Measurements from ENCODE around the gene USP21.

Gene USP21

GRCh38 chr1:161158316-161159010 lies 837 bp upstream of the USP21 start:
- Mint-ChIP-seq H3K36me3 (ENCODE audit: low read depth) (peaks cover 48% of the 10 kb centered on the region), H3K4me3 (peak overlapping the region; percentile 85), H3K4me1 (ENCODE audit: low read depth) (peaks cover 60% of the 10 kb centered on the region), H3K27ac (peak overlapping the region; percentile 87), H3K27me3 (no peaks in the 10 kb centered on the region), H3K9me3 (no peaks in the 10 kb centered on the region)

GRCh38 chr1:161159913-161160243 lies 578 bp downstream of the USP21 start:
- H3K27me3 Mint-ChIP-seq, result no peaks in the 10 kb centered on the region
- peaks cover 58% of the 10 kb centered on the region for H3K4me1 Mint-ChIP-seq (ENCODE audit: low read depth)
- peaks cover 58% of the 10 kb centered on the region for H3K36me3 Mint-ChIP-seq (ENCODE audit: low read depth)
- H3K9me3 Mint-ChIP-seq, result no peaks in the 10 kb centered on the region
- H3K4me3 Mint-ChIP-seq, result peak overlapping the region; percentile 85
- peak overlapping the region; percentile 87 for H3K27ac Mint-ChIP-seq

GRCh38 chr1:161160671-161161145 lies 1.4 kb downstream of the USP21 start:
- Mint-ChIP-seq H3K9me3 (no peaks in the 10 kb centered on the region), H3K36me3 (ENCODE audit: low read depth) (peaks cover 51% of the 10 kb centered on the region)

GRCh38 chr1:161161652-161162051 lies 2.4 kb downstream of the USP21 start:
- Mint-ChIP-seq H3K4me1 (ENCODE audit: low read depth) (peaks cover 57% of the 10 kb centered on the region), H3K27me3 (no peaks in the 10 kb centered on the region), H3K27ac (no peak overlapping the region), H3K9me3 (no peaks in the 10 kb centered on the region), H3K4me3 (no peak overlapping the region), H3K36me3 (ENCODE audit: low read depth) (peaks cover 48% of the 10 kb centered on the region)

More at GRCh38 chr1:161160671-161161145, 1.4 kb downstream of the USP21 start:
- Mint-ChIP-seq H3K4me3 (peak overlapping the region; percentile 85), H3K27ac (no peak overlapping the region), H3K27me3 (no peaks in the 10 kb centered on the region), H3K4me1 (ENCODE audit: low read depth) (peaks cover 57% of the 10 kb centered on the region)

- H3K4me1 Mint-ChIP-seq (ENCODE audit: low read depth), result peaks cover 59% of the 10 kb centered on the region
- H3K27ac Mint-ChIP-seq, result peak overlapping the region; percentile 59
- no peaks in the 10 kb centered on the region for H3K27me3 Mint-ChIP-seq
- H3K4me3 Mint-ChIP-seq, result no peak overlapping the region
- H3K9me3 Mint-ChIP-seq, result no peaks in the 10 kb centered on the region
- peaks cover 46% of the 10 kb centered on the region for H3K36me3 Mint-ChIP-seq (ENCODE audit: low read depth)
Measured at GRCh38 chr1:161162052-161162451, 2.8 kb downstream of the USP21 start.

GRCh38 chr1:161162806-161163205 lies 3.5 kb downstream of the USP21 start:
- H3K4me3 Mint-ChIP-seq, result no peak overlapping the region
- H3K27ac Mint-ChIP-seq, result peak overlapping the region; percentile 66
- peaks cover 64% of the 10 kb centered on the region for H3K4me1 Mint-ChIP-seq (ENCODE audit: low read depth)
- H3K27me3 Mint-ChIP-seq, result no peaks in the 10 kb centered on the region
- peaks cover 38% of the 10 kb centered on the region for H3K36me3 Mint-ChIP-seq (ENCODE audit: low read depth)
- no peaks in the 10 kb centered on the region for H3K9me3 Mint-ChIP-seq

- Mint-ChIP-seq H3K9me3 (no peaks in the 10 kb centered on the region), H3K4me1 (ENCODE audit: low read depth) (peaks cover 62% of the 10 kb centered on the region), H3K36me3 (ENCODE audit: low read depth) (peaks cover 32% of the 10 kb centered on the region), H3K4me3 (no peak overlapping the region), H3K27ac (peak overlapping the region; percentile 3), H3K27me3 (no peaks in the 10 kb centered on the region)
Measured at GRCh38 chr1:161163793-161164192, 4.5 kb downstream of the USP21 start.

- no peaks in the 10 kb centered on the region for H3K9me3 Mint-ChIP-seq
- H3K4me1 Mint-ChIP-seq (ENCODE audit: low read depth), result peaks cover 54% of the 10 kb centered on the region
Measured at GRCh38 chr1:161164901-161165610, 5.8 kb downstream of the USP21 start.

GRCh38 chr1:161165742-161166668 lies 6.7 kb downstream of the USP21 start, which contains the start of gene PPOX:
TSS of gene PPOX (plus strand) at chr1:161166426. CDS start at chr1:161166848, 422 bp downstream.
- Mint-ChIP-seq H3K27ac (peak within 1 kb of the TSS; percentile 92), H3K36me3 (ENCODE audit: low read depth) (peaks cover 29% of the 10 kb centered on the region), H3K4me3 (peak within 1 kb of the TSS; percentile 92), H3K4me1 (ENCODE audit: low read depth) (peaks cover 44% of the 10 kb centered on the region), H3K9me3 (no peaks in the 10 kb centered on the region), H3K27me3 (no peaks in the 10 kb centered on the region)

More at GRCh38 chr1:161164901-161165610, 5.8 kb downstream of the USP21 start:
- peaks cover 29% of the 10 kb centered on the region for H3K36me3 Mint-ChIP-seq (ENCODE audit: low read depth)
- peak overlapping the region; percentile 40 for H3K27ac Mint-ChIP-seq
- H3K4me3 Mint-ChIP-seq, result no peak overlapping the region
- H3K27me3 Mint-ChIP-seq, result no peaks in the 10 kb centered on the region

GRCh38 chr1:161166669-161167548 lies 7.6 kb downstream of the USP21 start:
- peak overlapping the region; percentile 92 for H3K4me3 Mint-ChIP-seq
- H3K9me3 Mint-ChIP-seq, result no peaks in the 10 kb centered on the region
- no peaks in the 10 kb centered on the region for H3K27me3 Mint-ChIP-seq
- H3K36me3 Mint-ChIP-seq (ENCODE audit: low read depth), result peaks cover 33% of the 10 kb centered on the region
- peak overlapping the region; percentile 92 for H3K27ac Mint-ChIP-seq
- peaks cover 35% of the 10 kb centered on the region for H3K4me1 Mint-ChIP-seq (ENCODE audit: low read depth)

GRCh38 chr1:161168906-161169305 lies 9.6 kb downstream of the USP21 start:
- H3K4me3 Mint-ChIP-seq, result no peak overlapping the region

GRCh38 chr1:161171191-161171590 lies 11.9 kb downstream of the USP21 start:
- Mint-ChIP-seq H3K36me3 (ENCODE audit: low read depth) (peaks cover 50% of the 10 kb centered on the region), H3K9me3 (no peaks in the 10 kb centered on the region), H3K4me1 (ENCODE audit: low read depth) (peaks cover 32% of the 10 kb centered on the region), H3K27me3 (no peaks in the 10 kb centered on the region), H3K27ac (no peak overlapping the region), H3K4me3 (no peak overlapping the region)

More at GRCh38 chr1:161168906-161169305, 9.6 kb downstream of the USP21 start:
- Mint-ChIP-seq H3K9me3 (no peaks in the 10 kb centered on the region), H3K27ac (peak overlapping the region; percentile 55), H3K4me1 (ENCODE audit: low read depth) (peaks cover 25% of the 10 kb centered on the region), H3K27me3 (no peaks in the 10 kb centered on the region), H3K36me3 (ENCODE audit: low read depth) (peaks cover 38% of the 10 kb centered on the region)

- H3K4me1 Mint-ChIP-seq (ENCODE audit: low read depth), result peaks cover 37% of the 10 kb centered on the region
Measured at GRCh38 chr1:161171696-161172095, 12.4 kb downstream of the USP21 start.

GRCh38 chr1:161172349-161172748 lies 13.0 kb downstream of the USP21 start:
- H3K36me3 Mint-ChIP-seq (ENCODE audit: low read depth), result peaks cover 50% of the 10 kb centered on the region
- peaks cover 36% of the 10 kb centered on the region for H3K4me1 Mint-ChIP-seq (ENCODE audit: low read depth)
- peak overlapping the region; percentile 52 for H3K27ac Mint-ChIP-seq
- no peaks in the 10 kb centered on the region for H3K9me3 Mint-ChIP-seq
- no peak overlapping the region for H3K4me3 Mint-ChIP-seq
- no peaks in the 10 kb centered on the region for H3K27me3 Mint-ChIP-seq

More at GRCh38 chr1:161171696-161172095, 12.4 kb downstream of the USP21 start:
- Mint-ChIP-seq H3K27ac (no peak overlapping the region), H3K4me3 (no peak overlapping the region), H3K36me3 (ENCODE audit: low read depth) (peaks cover 50% of the 10 kb centered on the region), H3K9me3 (no peaks in the 10 kb centered on the region), H3K27me3 (no peaks in the 10 kb centered on the region)

Measured in stimulated activated naive CD8-positive, alpha-beta T cell treated with anti-CD3 and anti-CD28 coated beads, Interleukin-15, Interleukin-2, amounts not matched to agents 100 ng/mL and 50 ng/mL, for 24 hours (primary cell).